Liver (tissue), 9 donors: ENCODE results near the gene CFAP54. TPM values are rescaled to one million over a fixed set of nuclear protein-coding genes. Genes with fewer than 3 reads are reported as not detected.

Source experiments
- DNase-seq: peaks from one replicate; pipeline ENCODE4 v3.0.0-alpha.2; 2017; ENCODE audit warnings: low spot score
- H3K27ac ChIP-seq, 2 donors: one replicate each; pipeline ENCODE4 v1.7.0; 2013; ENCODE audit warnings: inconsistent platforms in 2 of 2, low read length in 2 of 2, control low read depth in 1 of 2, low read depth in 1 of 2, mild to moderate bottlenecking in 1 of 2
- H3K27me3 ChIP-seq, 4 donors: one replicate each; pipeline versions ENCODE4 v1.6.1 to v1.7.0; 2013; ENCODE audit warnings: low read length in 3 of 4, inconsistent platforms in 1 of 4, mild to moderate bottlenecking in 1 of 4, moderate library complexity in 1 of 4; ENCODE audit not compliant: control insufficient read depth in 4 of 4, insufficient read depth in 4 of 4
- H3K36me3 ChIP-seq, 4 donors: one replicate each; pipeline versions ENCODE4 v1.6.1 to v1.7.0; 2013; ENCODE audit warnings: low read length in 3 of 4, mild to moderate bottlenecking in 3 of 4, low read depth in 1 of 4, moderate library complexity in 1 of 4; ENCODE audit not compliant: control insufficient read depth in 4 of 4, insufficient read depth in 3 of 4
- H3K4me1 ChIP-seq, 4 donors: one replicate each; pipeline versions ENCODE4 v1.6.1 to v1.7.0; 2013; ENCODE audit warnings: low read length in 3 of 4, mild to moderate bottlenecking in 3 of 4, moderate library complexity in 1 of 4; ENCODE audit not compliant: control insufficient read depth in 4 of 4, insufficient read depth in 4 of 4
- H3K4me3 ChIP-seq, 3 donors: one replicate each; pipeline versions ENCODE4 v1.6.1 to v1.7.0; 2013; ENCODE audit warnings: low read length in 3 of 3, control low read depth in 1 of 3, low read depth in 1 of 3, mild to moderate bottlenecking in 1 of 3
- H3K9ac ChIP-seq, 2 donors: one replicate each; pipeline ENCODE4 v1.7.0; 2013; ENCODE audit warnings: low read length in 2 of 2, mild to moderate bottlenecking in 2 of 2, moderate library complexity in 2 of 2, control low read depth in 1 of 2, low read depth in 1 of 2
- H3K9me3 ChIP-seq, 4 donors: one replicate each; pipeline versions ENCODE4 v1.6.1 to v1.7.0; 2013; ENCODE audit warnings: low read length in 3 of 4; ENCODE audit not compliant: control insufficient read depth in 4 of 4
- EGR1 ChIP-seq, 2 donors: IDR thresholded peaks; 2 replicates each; pipeline ENCODE4 v1.6.1; 2016 to 2018; ENCODE audit warnings: antibody characterized with exemption in 2 of 2, low read depth in 2 of 2
- FOXA1 ChIP-seq: IDR thresholded peaks from 2 replicates; pipeline ENCODE4 v1.6.1; 2016; ENCODE audit warnings: antibody characterized with exemption
- FOXA2 ChIP-seq: IDR thresholded peaks from 2 replicates; pipeline ENCODE4 v1.6.1; 2016; ENCODE audit warnings: antibody characterized with exemption
- GABPA ChIP-seq, 2 donors: IDR thresholded peaks in 1 of 2; conservative IDR thresholded peaks in 1 of 2; 2 replicates each; pipeline ENCODE4 v1.6.1; 2016; ENCODE audit warnings: antibody characterized with exemption in 2 of 2, mild to moderate bottlenecking in 1 of 2, moderate library complexity in 1 of 2
- HNF4A ChIP-seq, 2 donors: conservative IDR thresholded peaks; 2 replicates each; pipeline ENCODE4 v1.6.1; 2016; ENCODE audit warnings: antibody characterized with exemption in 2 of 2, mild to moderate bottlenecking in 2 of 2
- NR2F2 ChIP-seq: IDR thresholded peaks from 2 replicates; pipeline ENCODE4 v1.6.1; 2016; ENCODE audit warnings: antibody characterized with exemption
- RAD21 ChIP-seq, 2 donors: IDR thresholded peaks; 2 replicates each; pipeline ENCODE4 v1.6.1; 2016; ENCODE audit warnings: antibody characterized with exemption in 2 of 2, mild to moderate bottlenecking in 2 of 2
- RXRA ChIP-seq, 2 donors: IDR thresholded peaks; 2 replicates each; pipeline ENCODE4 v1.6.1; 2017 to 2018; ENCODE audit warnings: antibody characterized with exemption in 2 of 2, mild to moderate bottlenecking in 1 of 2
- TAF1 ChIP-seq: conservative IDR thresholded peaks from 2 replicates; pipeline ENCODE4 v1.6.1; 2016; ENCODE audit warnings: antibody characterized with exemption, mild to moderate bottlenecking
- YY1 ChIP-seq: IDR thresholded peaks from 2 replicates; pipeline ENCODE4 v1.6.1; 2016; ENCODE audit warnings: antibody characterized with exemption, mild to moderate bottlenecking
- WGBS: extraction: QIAGEN DNeasy Blood & Tissue Kit; methylation state at CpG from one replicate; pipeline ENCODE4 v1.1.7; 2013; 5-methylcytosine and 5-hydroxymethylcytosine counted together
- polyA plus RNA-seq, 2 donors: library from polyadenylated mRNA; stranded (reverse) in 1 of 2; unstranded in 1 of 2; fragments of 200-250 nt in 1 of 2; fragments of >200 nt in 1 of 2; fragmentation: Nextera tagmentation in 1 of 2; extraction: Ambion mirVana in 1 of 2; gene quantifications; one replicate each; pipeline versions ENCODE4 v1.2.1 to v1.2.3, GENCODE V29; 2013 to 2015
- total RNA-seq, 2 donors: library from RNA; depleted of rRNA; stranded (reverse); fragments of >200 nt; gene quantifications; one replicate each; pipeline ENCODE4 v1.2.3, GENCODE V29; 2014
- TF ChIP-seq, protein P1 (sequence below): fragments of 150-350 bp; IDR thresholded peaks from 2 replicates; pipeline ENCODE4 v1.5.1; 2017; ENCODE audit warnings: improper control_type of control experiment, low read depth, low read length; ENCODE audit not compliant: missing input control
- TF ChIP-seq, protein P2 (sequence below): IDR thresholded peaks from 2 replicates; pipeline ENCODE4 v1.6.1; 2016; ENCODE audit warnings: antibody characterized with exemption
- donor health status: healthy.
- donor health status: healthy.
- donor health status: healthy.
- donor health status: healthy.
- donor health status: healthy.

The CFAP54 gene
- total and polyA plus RNA-seq, 4 donors: 0.01 to 0.19 (median 0.15) TPM

DNA sequence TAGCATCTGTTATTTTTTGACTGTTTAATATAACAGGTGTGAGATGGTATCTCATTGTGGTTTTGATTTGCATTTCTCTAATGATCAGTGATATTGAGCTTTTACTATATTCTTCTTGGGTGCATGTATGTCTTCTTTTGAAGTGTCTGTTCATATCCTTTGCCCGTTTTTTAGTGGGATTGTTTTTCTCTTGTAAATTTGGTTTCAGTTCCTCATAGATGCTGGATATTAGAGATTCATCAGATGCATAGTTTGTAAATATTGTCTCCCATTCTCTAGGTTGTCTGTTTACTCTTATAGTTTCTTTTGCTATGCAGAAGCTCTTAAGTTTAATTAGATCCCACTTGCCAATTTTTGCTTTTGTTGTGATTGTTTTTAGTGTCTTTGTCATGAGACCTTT is 368.8 kb downstream of the CFAP54 start:
- Histone ChIP-seq H3K4me1 (no peaks in the 10 kb centered on the region), H3K9ac (no peak overlapping the region), H3K27me3 (peaks cover 0 to 3% (median 0%) of the 10 kb centered on the region in 4 donors), H3K9me3 (no peaks in the 10 kb centered on the region), H3K36me3 (no peaks in the 10 kb centered on the region), H3K4me3 (no peak overlapping the region), H3K27ac (no peak overlapping the region)
- no peak for DNase-seq
- TF ChIP-seq EGR1 (IDR thresholded peaks at IDR 0.05; ENCODE audit: low read depth in 2 of 2): no peak
- no peak for TF ChIP-seq HNF4A (conservative IDR thresholded peaks at IDR 0.05)
- TF ChIP-seq FOXA1: no peak
- TF ChIP-seq NR2F2: no peak
- 54% methylated on average over 1 of the region's 1 CpG for WGBS

DNA sequence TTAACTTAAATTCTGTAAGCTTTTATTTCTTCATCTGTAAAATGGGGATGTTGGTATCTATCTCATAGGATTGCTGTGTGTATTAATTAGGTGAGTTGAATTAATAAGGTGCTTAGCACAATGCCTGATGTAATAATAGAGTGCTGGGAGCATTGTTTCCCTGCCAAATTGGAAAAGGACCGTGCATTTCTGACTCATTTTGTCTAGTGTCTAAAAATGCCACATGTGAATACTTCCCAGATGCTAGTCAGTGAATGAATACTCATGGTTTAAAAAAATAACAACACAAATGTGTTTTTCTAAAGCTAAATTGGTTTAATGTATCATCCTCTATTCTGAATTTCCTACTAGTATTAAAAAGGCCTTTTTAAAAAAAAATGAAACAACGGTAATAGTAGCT is 372.3 kb downstream of the CFAP54 start:
- no peaks in the 10 kb centered on the region for H3K4me1 ChIP-seq
- H3K27me3 ChIP-seq: peaks cover 0 to 3% (median 0%) of the 10 kb centered on the region in 4 donors
- 80% methylated on average over 2 of the region's 2 CpGs for WGBS
- no peak overlapping the region for H3K9ac ChIP-seq
- H3K27ac ChIP-seq: no peak overlapping the region
- H3K9me3 ChIP-seq: no peaks in the 10 kb centered on the region
- no peaks in the 10 kb centered on the region for H3K36me3 ChIP-seq
- TF ChIP-seq GABPA (IDR thresholded peaks at IDR 0.05 in 1 of 2, conservative IDR thresholded peaks at IDR 0.05 in 1 of 2) (no peak), TAF1 (no peak), FOXA1 (no peak), RAD21 (IDR thresholded peaks at IDR 0.05) (no peak), FOXA2 (no peak), YY1 (no peak)
- TF ChIP-seq, protein P1, sequence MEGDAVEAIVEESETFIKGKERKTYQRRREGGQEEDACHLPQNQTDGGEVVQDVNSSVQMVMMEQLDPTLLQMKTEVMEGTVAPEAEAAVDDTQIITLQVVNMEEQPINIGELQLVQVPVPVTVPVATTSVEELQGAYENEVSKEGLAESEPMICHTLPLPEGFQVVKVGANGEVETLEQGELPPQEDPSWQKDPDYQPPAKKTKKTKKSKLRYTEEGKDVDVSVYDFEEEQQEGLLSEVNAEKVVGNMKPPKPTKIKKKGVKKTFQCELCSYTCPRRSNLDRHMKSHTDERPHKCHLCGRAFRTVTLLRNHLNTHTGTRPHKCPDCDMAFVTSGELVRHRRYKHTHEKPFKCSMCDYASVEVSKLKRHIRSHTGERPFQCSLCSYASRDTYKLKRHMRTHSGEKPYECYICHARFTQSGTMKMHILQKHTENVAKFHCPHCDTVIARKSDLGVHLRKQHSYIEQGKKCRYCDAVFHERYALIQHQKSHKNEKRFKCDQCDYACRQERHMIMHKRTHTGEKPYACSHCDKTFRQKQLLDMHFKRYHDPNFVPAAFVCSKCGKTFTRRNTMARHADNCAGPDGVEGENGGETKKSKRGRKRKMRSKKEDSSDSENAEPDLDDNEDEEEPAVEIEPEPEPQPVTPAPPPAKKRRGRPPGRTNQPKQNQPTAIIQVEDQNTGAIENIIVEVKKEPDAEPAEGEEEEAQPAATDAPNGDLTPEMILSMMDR: no peak
- H3K4me3 ChIP-seq: no peak overlapping the region
- no peak for DNase-seq

DNA sequence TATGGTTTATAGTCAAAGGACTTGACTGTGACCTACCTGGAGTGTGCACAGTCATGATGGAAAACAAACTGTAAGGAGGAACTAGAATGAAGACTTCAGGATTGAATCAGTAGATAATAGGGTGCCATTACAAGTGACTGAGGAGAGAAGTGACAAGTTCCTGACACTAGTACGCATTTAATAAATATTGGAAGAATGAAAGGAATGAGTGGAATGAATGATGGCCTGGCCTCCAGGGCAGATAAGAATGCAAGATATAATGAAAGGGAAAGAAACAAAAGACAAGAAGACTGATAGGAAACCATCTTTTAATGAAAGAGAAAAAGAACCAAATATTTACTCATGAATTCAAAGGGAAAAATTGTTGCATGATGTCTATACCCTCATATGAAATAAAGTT is 372.9 kb downstream of the CFAP54 start:
- Histone ChIP-seq H3K4me1 (no peaks in the 10 kb centered on the region), H3K4me3 (no peak overlapping the region), H3K9me3 (no peaks in the 10 kb centered on the region), H3K9ac (no peak overlapping the region), H3K27ac (no peak overlapping the region), H3K36me3 (no peaks in the 10 kb centered on the region), H3K27me3 (peaks cover 0 to 3% (median 0%) of the 10 kb centered on the region in 4 donors)
- TF ChIP-seq, protein P2, sequence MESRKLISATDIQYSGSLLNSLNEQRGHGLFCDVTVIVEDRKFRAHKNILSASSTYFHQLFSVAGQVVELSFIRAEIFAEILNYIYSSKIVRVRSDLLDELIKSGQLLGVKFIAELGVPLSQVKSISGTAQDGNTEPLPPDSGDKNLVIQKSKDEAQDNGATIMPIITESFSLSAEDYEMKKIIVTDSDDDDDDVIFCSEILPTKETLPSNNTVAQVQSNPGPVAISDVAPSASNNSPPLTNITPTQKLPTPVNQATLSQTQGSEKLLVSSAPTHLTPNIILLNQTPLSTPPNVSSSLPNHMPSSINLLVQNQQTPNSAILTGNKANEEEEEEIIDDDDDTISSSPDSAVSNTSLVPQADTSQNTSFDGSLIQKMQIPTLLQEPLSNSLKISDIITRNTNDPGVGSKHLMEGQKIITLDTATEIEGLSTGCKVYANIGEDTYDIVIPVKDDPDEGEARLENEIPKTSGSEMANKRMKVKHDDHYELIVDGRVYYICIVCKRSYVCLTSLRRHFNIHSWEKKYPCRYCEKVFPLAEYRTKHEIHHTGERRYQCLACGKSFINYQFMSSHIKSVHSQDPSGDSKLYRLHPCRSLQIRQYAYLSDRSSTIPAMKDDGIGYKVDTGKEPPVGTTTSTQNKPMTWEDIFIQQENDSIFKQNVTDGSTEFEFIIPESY: no peak
- no peak for TF ChIP-seq HNF4A (conservative IDR thresholded peaks at IDR 0.05)
- TF ChIP-seq RXRA (IDR thresholded peaks at IDR 0.05): no peak
- TF ChIP-seq FOXA1: no peak
- WGBS: 55% methylated on average over 1 of the region's 1 CpG
- no peak for DNase-seq
